ENCODE results near the gene RRP9.
A peak's percentile ranks its signal among the peaks of the same experiment; 100 is the strongest.

The RRP9 gene

DNA sequence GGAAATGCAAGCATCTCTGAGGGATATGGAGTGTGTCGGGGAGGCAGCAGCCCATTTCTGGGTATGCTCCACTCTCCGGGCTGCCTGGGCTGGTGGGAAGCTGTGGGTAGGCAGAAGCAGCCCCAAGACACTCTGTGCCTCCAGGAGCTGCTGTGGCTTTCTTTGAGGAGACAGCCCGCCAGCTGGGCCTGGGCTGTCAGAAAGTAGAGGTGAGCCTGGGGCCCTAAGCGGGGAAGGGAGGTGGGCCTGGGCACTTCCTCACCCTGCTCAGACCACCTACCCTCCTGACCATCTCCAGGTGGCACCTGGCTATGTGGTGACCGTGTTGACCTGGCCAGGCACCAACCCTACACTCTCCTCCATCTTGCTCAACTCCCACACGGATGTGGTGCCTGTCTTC, 43.4 kb upstream of the RRP9 start:
- no peak overlapping the region for H3K27ac Mint-ChIP-seq
- H3K4me1 Mint-ChIP-seq, result peaks cover 59% of the 10 kb centered on the region
- DNase-seq, result no peak
- H3K27me3 Mint-ChIP-seq (ENCODE audit: low read depth, poor library complexity), result peaks cover under 1% of the 10 kb centered on the region
- H3K4me3 Mint-ChIP-seq, result peak overlapping the region; percentile 64
- no peaks in the 10 kb centered on the region for H3K9me3 Mint-ChIP-seq
- TF ChIP-seq, protein P1, sequence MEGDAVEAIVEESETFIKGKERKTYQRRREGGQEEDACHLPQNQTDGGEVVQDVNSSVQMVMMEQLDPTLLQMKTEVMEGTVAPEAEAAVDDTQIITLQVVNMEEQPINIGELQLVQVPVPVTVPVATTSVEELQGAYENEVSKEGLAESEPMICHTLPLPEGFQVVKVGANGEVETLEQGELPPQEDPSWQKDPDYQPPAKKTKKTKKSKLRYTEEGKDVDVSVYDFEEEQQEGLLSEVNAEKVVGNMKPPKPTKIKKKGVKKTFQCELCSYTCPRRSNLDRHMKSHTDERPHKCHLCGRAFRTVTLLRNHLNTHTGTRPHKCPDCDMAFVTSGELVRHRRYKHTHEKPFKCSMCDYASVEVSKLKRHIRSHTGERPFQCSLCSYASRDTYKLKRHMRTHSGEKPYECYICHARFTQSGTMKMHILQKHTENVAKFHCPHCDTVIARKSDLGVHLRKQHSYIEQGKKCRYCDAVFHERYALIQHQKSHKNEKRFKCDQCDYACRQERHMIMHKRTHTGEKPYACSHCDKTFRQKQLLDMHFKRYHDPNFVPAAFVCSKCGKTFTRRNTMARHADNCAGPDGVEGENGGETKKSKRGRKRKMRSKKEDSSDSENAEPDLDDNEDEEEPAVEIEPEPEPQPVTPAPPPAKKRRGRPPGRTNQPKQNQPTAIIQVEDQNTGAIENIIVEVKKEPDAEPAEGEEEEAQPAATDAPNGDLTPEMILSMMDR (IDR thresholded peaks at IDR 0.05), result no peak
- peaks cover 7% of the 10 kb centered on the region for H3K36me3 Mint-ChIP-seq (ENCODE audit: low read depth)

DNA sequence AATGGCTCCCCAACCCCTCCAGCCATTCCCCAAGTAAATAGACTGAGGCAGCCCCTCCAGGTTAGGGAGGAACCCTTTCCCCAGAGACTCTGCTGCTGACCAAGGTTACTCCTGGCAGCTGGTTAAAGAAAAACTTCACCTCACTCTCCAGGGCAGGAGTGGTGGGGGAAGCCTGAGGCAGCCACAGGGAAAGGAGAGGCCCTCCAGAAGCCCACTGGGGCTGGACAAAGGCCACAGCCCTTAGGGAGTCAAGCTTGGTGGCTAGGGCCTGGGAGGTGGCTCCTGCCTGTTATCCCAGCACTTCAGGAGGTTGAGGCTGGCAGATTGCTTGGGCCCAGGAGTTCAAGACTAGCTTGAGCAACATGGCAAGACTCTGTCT, 42.6 kb upstream of the RRP9 start:
- Mint-ChIP-seq H3K9me3 (no peaks in the 10 kb centered on the region), H3K4me3 (peak overlapping the region; percentile 88), H3K27ac (peak overlapping the region; percentile 88), H3K4me1 (peaks cover 59% of the 10 kb centered on the region), H3K27me3 (ENCODE audit: low read depth, poor library complexity) (no peaks in the 10 kb centered on the region), H3K36me3 (ENCODE audit: low read depth) (peaks cover 7% of the 10 kb centered on the region)
- no peak for DNase-seq
- TF ChIP-seq, protein P1 (IDR thresholded peaks at IDR 0.05), result no peak

DNA sequence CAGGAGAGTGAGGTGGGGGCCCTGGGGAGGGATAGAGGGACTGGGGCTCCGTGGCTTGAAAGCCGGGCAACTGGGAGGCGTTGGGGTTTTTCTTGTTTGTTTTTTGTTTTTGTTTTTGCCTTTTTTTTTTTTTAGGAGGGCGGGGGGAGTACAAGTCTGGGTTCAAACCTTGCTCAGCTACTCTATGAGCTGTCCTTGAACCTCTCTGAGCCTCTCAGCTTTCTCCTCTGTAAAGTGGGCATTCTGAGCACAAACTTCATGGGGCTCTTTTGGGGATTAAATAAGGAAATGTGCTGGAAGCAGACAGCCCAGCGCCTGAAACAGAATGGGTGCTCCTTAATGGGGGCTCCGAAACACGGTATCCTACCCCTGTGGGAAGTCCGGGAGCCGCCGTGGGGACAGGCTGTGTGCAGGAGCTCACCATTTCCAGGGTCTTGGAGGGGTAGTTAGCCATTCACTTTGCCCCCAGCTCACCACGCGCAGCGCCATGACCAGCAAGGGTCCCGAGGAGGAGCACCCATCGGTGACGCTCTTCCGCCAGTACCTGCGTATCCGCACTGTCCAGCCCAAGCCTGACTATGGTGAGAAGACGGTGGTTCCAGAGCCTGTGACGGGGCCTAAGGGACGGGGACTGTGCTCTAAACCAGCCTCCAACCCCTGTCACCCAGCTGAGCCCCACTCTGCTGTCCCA, 42.0 kb upstream of the RRP9 start:
- Mint-ChIP-seq H3K4me3 (peak overlapping the region; percentile 88), H3K9me3 (no peaks in the 10 kb centered on the region), H3K27ac (peak overlapping the region; percentile 98), H3K27me3 (ENCODE audit: low read depth, poor library complexity) (no peaks in the 10 kb centered on the region), H3K4me1 (peaks cover 59% of the 10 kb centered on the region), H3K36me3 (ENCODE audit: low read depth) (peaks cover 7% of the 10 kb centered on the region)
- no peak for DNase-seq
- TF ChIP-seq, protein P1 (IDR thresholded peaks at IDR 0.05), result no peak

DNA sequence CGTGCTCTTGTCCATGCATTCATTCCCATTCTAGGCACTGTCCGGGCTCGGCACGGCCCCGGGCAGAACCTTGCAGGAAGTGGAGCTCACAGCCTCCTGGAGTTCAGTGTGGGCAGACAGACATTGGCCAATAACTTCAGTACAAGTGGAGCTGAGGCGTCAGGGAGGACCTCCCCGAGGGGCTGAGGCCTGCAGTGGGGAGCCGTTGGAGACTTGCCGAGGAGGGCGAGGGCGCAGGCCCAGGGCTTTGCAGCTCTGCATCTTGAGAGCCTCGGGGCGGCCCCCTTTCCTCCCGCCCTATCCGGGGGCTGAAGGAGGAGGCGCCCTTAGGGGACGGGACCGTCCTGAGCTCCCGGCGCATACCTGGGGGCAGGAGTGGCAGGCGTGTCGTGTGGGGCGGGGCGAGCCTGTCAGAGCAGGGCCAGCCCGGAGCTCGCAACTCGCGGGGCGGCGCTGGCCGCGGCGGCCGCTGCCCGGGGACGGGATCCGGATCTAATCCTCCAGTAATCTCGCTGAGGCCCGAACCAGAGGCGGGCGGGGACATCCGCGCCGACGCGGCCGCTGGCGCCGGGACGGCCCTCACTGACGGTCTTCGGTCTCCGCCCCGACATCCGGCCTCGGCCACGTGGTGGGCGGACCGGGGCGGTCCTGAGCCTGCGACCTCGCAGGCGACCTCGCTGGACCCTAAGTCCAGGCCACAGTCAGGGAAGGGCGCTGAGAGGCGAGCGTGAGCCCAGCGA, 41.3 kb upstream of the RRP9 start, which contains the start of gene ACY1:
Gene ACY1, plus strand, starts transcription at position 698 of the 740 bp plus-strand sequence. CDS start 530 bp downstream, outside the sequence.
- Mint-ChIP-seq H3K27me3 (ENCODE audit: low read depth, poor library complexity) (no peaks in the 10 kb centered on the region), H3K27ac (peak within 1 kb of the TSS; percentile 99), H3K36me3 (ENCODE audit: low read depth) (peaks cover 7% of the 10 kb centered on the region), H3K4me3 (peak within 1 kb of the TSS; percentile 88), H3K4me1 (peaks cover 54% of the 10 kb centered on the region), H3K9me3 (no peaks in the 10 kb centered on the region)
- TF ChIP-seq, protein P1 (IDR thresholded peaks at IDR 0.05), result no peak
- DNase-seq, result peak; percentile 87

DNA sequence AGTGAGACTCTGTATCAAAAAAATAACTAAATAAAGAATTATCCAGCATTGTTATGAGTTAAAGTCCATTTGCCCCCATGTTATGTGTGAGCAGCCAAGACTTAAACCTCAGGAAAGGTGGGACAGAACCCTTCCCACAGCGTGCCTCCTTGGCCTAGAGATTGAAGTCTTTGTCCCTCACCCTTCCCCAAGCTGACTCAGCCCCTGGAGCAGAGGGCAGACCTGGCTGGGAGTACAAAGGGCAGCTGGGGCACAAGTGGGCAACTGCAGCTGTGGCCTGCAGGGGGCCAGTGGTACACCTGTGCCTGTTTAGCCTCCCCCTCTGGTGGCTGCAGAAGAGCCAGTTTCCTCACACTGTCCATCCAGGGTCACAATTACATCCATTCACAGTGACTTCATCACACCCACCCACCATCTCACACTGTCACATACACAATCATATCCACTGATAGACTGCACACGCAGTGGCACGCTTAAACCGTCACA, 40.7 kb upstream of the RRP9 start:
- no peak for DNase-seq
- Mint-ChIP-seq H3K36me3 (ENCODE audit: low read depth) (peaks cover 7% of the 10 kb centered on the region), H3K27ac (peak overlapping the region; percentile 99), H3K4me1 (peaks cover 48% of the 10 kb centered on the region), H3K9me3 (no peaks in the 10 kb centered on the region), H3K4me3 (peak overlapping the region; percentile 88), H3K27me3 (ENCODE audit: low read depth, poor library complexity) (no peaks in the 10 kb centered on the region)
- TF ChIP-seq, protein P1 (IDR thresholded peaks at IDR 0.05), result peak; percentile 42
